NCI-H2196 treated with DMSO at 0.1 percent for 48 hours (cell line): Measurements from ENCODE around the gene RSAD1.
A peak's percentile ranks its signal among the peaks of the same experiment; 100 is the strongest.
"Not testable (repeated sequence)": the region's sequence is repeated elsewhere in the genome, so short reads cannot be mapped to it uniquely, and the experiment has no call there.

Source experiments
- DNase-seq: peaks from one replicate; lab custom pipeline; 2025; ENCODE audit not compliant: unreplicated experiment; lab: John Stamatoyannopoulos, UW

RSAD1 gene

GRCh38 chr17:50471009-50471905 lies 7.4 kb upstream of the RSAD1 start:
- no peak for DNase-seq

- DNase-seq, result no peak
These were observed 6.4 kb upstream of the RSAD1 start for GRCh38 chr17:50472286-50472685.

GRCh38 chr17:50472761-50473161 lies 5.9 kb upstream of the RSAD1 start:
- DNase-seq, result not testable (repeated sequence)

- DNase-seq, result no peak
These were observed 4.8 kb upstream of the RSAD1 start for GRCh38 chr17:50473901-50474300.

- no peak for DNase-seq
These were observed 4.1 kb upstream of the RSAD1 start for GRCh38 chr17:50474523-50474922.

GRCh38 chr17:50475362-50475761 lies 3.3 kb upstream of the RSAD1 start:
- DNase-seq, result no peak

- DNase-seq, result not testable (repeated sequence)
These were observed 2.7 kb upstream of the RSAD1 start for GRCh38 chr17:50475775-50476544.

GRCh38 chr17:50476545-50477315 lies 1.9 kb upstream of the RSAD1 start:
- DNase-seq, result no peak

GRCh38 chr17:50477976-50478375 lies 684 bp upstream of the RSAD1 start:
- DNase-seq, result no peak

GRCh38 chr17:50479522-50480141 lies 972 bp downstream of the RSAD1 start:
- DNase-seq, result peak; percentile 73

- DNase-seq, result no peak
These were observed 1.6 kb downstream of the RSAD1 start for GRCh38 chr17:50480142-50480764.

GRCh38 chr17:50480854-50481490 lies 2.3 kb downstream of the RSAD1 start:
- DNase-seq, result no peak

GRCh38 chr17:50481648-50482047 lies 3.0 kb downstream of the RSAD1 start:
- DNase-seq, result no peak

GRCh38 chr17:50482110-50482509 lies 3.5 kb downstream of the RSAD1 start:
- DNase-seq, result no peak

GRCh38 chr17:50482516-50482915 lies 3.9 kb downstream of the RSAD1 start:
- peak; percentile 85 for DNase-seq

GRCh38 chr17:50483266-50483665 lies 4.6 kb downstream of the RSAD1 start:
- DNase-seq, result no peak

GRCh38 chr17:50484386-50485155 lies 5.9 kb downstream of the RSAD1 start:
- no peak for DNase-seq

- no peak for DNase-seq
These were observed 8.8 kb downstream of the RSAD1 start for GRCh38 chr17:50487213-50488096.
